GM04504 (cell line): ENCODE results near the gene UXS1.

Experiments used
- DNase-seq: peaks from one replicate; pipeline ENCODE4 v3.0.0-alpha.2; 2012; ENCODE audit warnings: low read depth

The UXS1 gene

GRCh38 chr2:106109675-106110424 is 84.3 kb downstream of the UXS1 start:
- DNase-seq = no peak

GRCh38 chr2:106108791-106109190 is 85.3 kb downstream of the UXS1 start:
- DNase-seq = no peak

- DNase-seq = peak; percentile 8
Observed at GRCh38 chr2:106108351-106108750, 85.8 kb downstream of the UXS1 start.

- peak; percentile 15 for DNase-seq
Observed at GRCh38 chr2:106107509-106108131, 86.5 kb downstream of the UXS1 start.

- DNase-seq = no peak
Observed at GRCh38 chr2:106106622-106107508, 87.2 kb downstream of the UXS1 start.

- DNase-seq = no peak
Observed at GRCh38 chr2:106105151-106105922, 88.8 kb downstream of the UXS1 start.

GRCh38 chr2:106104332-106105062 is 89.6 kb downstream of the UXS1 start:
- peak; percentile 22 for DNase-seq

- DNase-seq = no peak
Observed at GRCh38 chr2:106099691-106100090, 94.4 kb downstream of the UXS1 start.

- no peak for DNase-seq
Observed at GRCh38 chr2:106098664-106099063, 95.4 kb downstream of the UXS1 start.

- DNase-seq = no peak
Observed at GRCh38 chr2:106098081-106098480, 96.0 kb downstream of the UXS1 start.

- no peak for DNase-seq
Observed at GRCh38 chr2:106097038-106098000, 96.8 kb downstream of the UXS1 start.

- DNase-seq = no peak
Observed at GRCh38 chr2:106096299-106097037, 97.6 kb downstream of the UXS1 start.

- DNase-seq = no peak
Observed at GRCh38 chr2:106095478-106096298, 98.4 kb downstream of the UXS1 start.

GRCh38 chr2:106094131-106094841 is 99.8 kb downstream of the UXS1 start:
- DNase-seq = no peak

GRCh38 chr2:106090916-106091618 is 103.0 kb downstream of the UXS1 start:
- no peak for DNase-seq

GRCh38 chr2:106089611-106090010 is 104.5 kb downstream of the UXS1 start:
- no peak for DNase-seq
